Cerebellar cortex (tissue), 1 donor: ENCODE measurements around the gene TERB1.

Experiments
- DNase-seq: peaks from one replicate; pipeline ENCODE4 v3.0.0-alpha.2; 2015; ENCODE audit warnings: low spot score

TERB1 gene

GRCh38 chr16:66705790-66706505 lies 95.4 kb downstream of the TERB1 start:
- DNase-seq = peak; percentile 33
